GM19395 (cell line): ENCODE measurements around the gene MGST2.
A peak's percentile ranks its signal among the peaks of the same experiment; 100 is the strongest.

Source experiments
- ATAC-seq: cut with Tn5 transposase; IDR thresholded peaks from one replicate; pipeline ENCODE4 v1.9.1; 2021; ENCODE audit warnings: mild to moderate bottlenecking, moderate library complexity; ENCODE audit not compliant: unreplicated experiment

Gene MGST2

GRCh38 chr4:139700568-139700967 is 34.9 kb downstream of the MGST2 start:
- no peak for ATAC-seq

GRCh38 chr4:139704915-139705485 is 39.4 kb downstream of the MGST2 start:
- no peak for ATAC-seq

GRCh38 chr4:139709660-139710059 is 44.0 kb downstream of the MGST2 start:
- no peak for ATAC-seq

- ATAC-seq = no peak
Measured at GRCh38 chr4:139710073-139710472, 44.5 kb downstream of the MGST2 start.

- no peak for ATAC-seq
Measured at GRCh38 chr4:139711461-139711860, 45.8 kb downstream of the MGST2 start.

- no peak for ATAC-seq
Measured at GRCh38 chr4:139712882-139713281, 47.3 kb downstream of the MGST2 start.

- ATAC-seq = no peak
Measured at GRCh38 chr4:139715746-139716391, 50.2 kb downstream of the MGST2 start.

GRCh38 chr4:139718358-139718757 is 52.7 kb downstream of the MGST2 start:
- ATAC-seq = no peak

- no peak for ATAC-seq
Measured at GRCh38 chr4:139718833-139719232, 53.2 kb downstream of the MGST2 start.

GRCh38 chr4:139719381-139720101 is 53.9 kb downstream of the MGST2 start:
- no peak for ATAC-seq

GRCh38 chr4:139720806-139721205 is 55.2 kb downstream of the MGST2 start:
- ATAC-seq = no peak

- no peak for ATAC-seq
Measured at GRCh38 chr4:139721789-139722188, 56.2 kb downstream of the MGST2 start.

- ATAC-seq = no peak
Measured at GRCh38 chr4:139725236-139725635, 59.6 kb downstream of the MGST2 start.

- ATAC-seq = no peak
Measured at GRCh38 chr4:139726615-139727014, 61.0 kb downstream of the MGST2 start.

- ATAC-seq = no peak
Measured at GRCh38 chr4:139728146-139728545, 62.5 kb downstream of the MGST2 start.

- no peak for ATAC-seq
Measured at GRCh38 chr4:139728840-139729239, 63.2 kb downstream of the MGST2 start.

- no peak for ATAC-seq
Measured at GRCh38 chr4:139732991-139733570, 67.5 kb downstream of the MGST2 start.

GRCh38 chr4:139734201-139734874 is 68.7 kb downstream of the MGST2 start:
- ATAC-seq = no peak

- peak; percentile 67 for ATAC-seq
Measured at GRCh38 chr4:139734875-139735380, 69.3 kb downstream of the MGST2 start.

GRCh38 chr4:139735381-139736273 is 70.0 kb downstream of the MGST2 start:
- no peak for ATAC-seq
